Activated CD8-positive, alpha-beta T cell treated with anti-CD3 and anti-CD28 coated beads, Interleukin-2, amount 10 ng/mL, durations not matched to agents 7 days and 5 days (primary cell): ENCODE measurements around the gene CYLD. TPM values are rescaled to one million over a fixed set of nuclear protein-coding genes. Genes with fewer than 3 reads are reported as not detected.

Experiments used
- ATAC-seq: fragments of 150-1000 bp; cut with Tn5 transposase; one replicate; pipeline ENCODE4 v1.10.0; 2021; ENCODE audit warnings: moderate library complexity
- CTCF ChIA-PET: fragments of 350-600 bp; sonication (Branson Sonifier 250); formaldehyde crosslinking; loops from one replicate; lab custom pipeline; 2021; ENCODE audit warnings: antibody characterized with exemption; lab: Charles Lee
- POLR2A ChIA-PET: fragments of 350-600 bp; sonication (Branson Sonifier 250); formaldehyde crosslinking; loops from one replicate; lab custom pipeline; 2021; ENCODE audit warnings: antibody characterized with exemption; lab: Charles Lee
- DNase-seq: peaks from one replicate; pipeline ENCODE4 v3.0.0-alpha.2; 2020
- H3K27ac Mint-ChIP-seq: one replicate; pipeline ENCODE4 v1.8.0; 2021; ENCODE audit warnings: mild to moderate bottlenecking, mixed read lengths
- H3K27me3 Mint-ChIP-seq: one replicate; pipeline ENCODE4 v1.8.0; 2021; ENCODE audit warnings: low read depth, mixed read lengths
- H3K36me3 Mint-ChIP-seq: one replicate; pipeline ENCODE4 v1.8.0; 2021; ENCODE audit warnings: low read depth, mixed read lengths
- H3K4me1 Mint-ChIP-seq: one replicate; pipeline ENCODE4 v1.8.0; 2021; ENCODE audit warnings: low read depth, mixed read lengths
- H3K4me3 Mint-ChIP-seq: one replicate; pipeline ENCODE4 v1.8.0; 2021; ENCODE audit warnings: mild to moderate bottlenecking, mixed read lengths
- H3K9me3 Mint-ChIP-seq: one replicate; pipeline ENCODE4 v1.8.0; 2022; ENCODE audit warnings: mixed read lengths; ENCODE audit not compliant: insufficient read depth
- total RNA-seq, 2 experiments: library from RNA; stranded (reverse); gene quantifications; one replicate each; pipeline ENCODE4 v1.2.3, GENCODE V29; 2021

Gene CYLD
- total RNA-seq, 2 experiments from 2014 or later, result 116 to 129 TPM

DNA sequence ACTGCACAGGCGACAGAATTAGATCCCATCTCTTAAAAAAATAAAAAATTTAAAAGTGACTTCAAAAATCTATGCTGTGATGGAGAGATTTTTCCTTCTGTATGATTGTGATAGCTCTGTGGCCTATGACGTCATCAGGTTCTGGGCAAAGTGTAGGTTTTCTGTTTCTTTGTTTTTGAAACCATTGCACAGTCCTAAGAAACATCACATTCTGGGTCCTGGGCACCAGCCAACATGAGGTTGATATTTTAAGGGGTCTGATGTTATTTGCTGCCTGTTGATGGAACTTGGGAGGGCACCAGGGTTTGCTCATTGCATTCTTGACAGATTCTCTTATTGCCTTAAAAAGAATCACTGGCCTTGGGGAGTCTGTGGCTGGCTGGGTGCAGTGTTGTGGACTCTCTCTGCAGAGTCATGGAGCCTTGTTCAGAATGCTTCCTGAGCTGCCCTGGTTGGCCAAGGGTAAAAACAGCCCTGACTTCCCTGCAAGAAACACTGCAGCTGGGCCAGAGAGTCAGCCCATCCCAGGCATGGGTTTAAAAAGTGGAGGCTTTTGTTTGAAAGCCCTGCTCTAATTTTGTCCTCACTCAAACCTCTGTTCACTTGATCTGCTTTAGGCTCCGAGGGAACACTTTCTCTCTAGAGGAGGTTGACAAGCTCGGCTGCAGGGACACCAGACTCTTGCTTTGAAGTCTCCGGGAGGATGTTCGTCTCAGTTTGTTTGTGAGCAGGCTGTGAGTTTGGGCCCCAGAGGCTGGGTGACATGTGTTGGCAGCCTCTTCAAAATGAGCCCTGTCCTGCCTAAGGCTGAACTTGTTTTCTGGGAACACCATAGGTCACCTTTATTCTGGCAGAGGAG lies 10.5 kb upstream of the CYLD start:
- peak overlapping the region; percentile 77 for H3K27ac Mint-ChIP-seq
- DNase-seq, result no peak
- ChIA-PET POLR2A (interaction anchor here (0.5 to 2.0 kb wide), 3 partner anchors 10 to 152 kb away, joined by 3 to 11 read pairs (median 3); partner anchors contain the start of gene CYLD), CTCF (interaction anchor here (1.4 to 3.9 kb wide), 6 partner anchors 10 to 66 kb away, joined by 4 to 18 read pairs (median 6); partner anchors contain the start of gene CYLD)
- H3K4me3 Mint-ChIP-seq, result no peak overlapping the region
- no peaks in the 10 kb centered on the region for H3K27me3 Mint-ChIP-seq
- no peaks in the 10 kb centered on the region for H3K9me3 Mint-ChIP-seq
- peaks cover 18% of the 10 kb centered on the region for H3K4me1 Mint-ChIP-seq
- ATAC-seq, result peak; percentile 53
- H3K36me3 Mint-ChIP-seq, result no peaks in the 10 kb centered on the region

DNA sequence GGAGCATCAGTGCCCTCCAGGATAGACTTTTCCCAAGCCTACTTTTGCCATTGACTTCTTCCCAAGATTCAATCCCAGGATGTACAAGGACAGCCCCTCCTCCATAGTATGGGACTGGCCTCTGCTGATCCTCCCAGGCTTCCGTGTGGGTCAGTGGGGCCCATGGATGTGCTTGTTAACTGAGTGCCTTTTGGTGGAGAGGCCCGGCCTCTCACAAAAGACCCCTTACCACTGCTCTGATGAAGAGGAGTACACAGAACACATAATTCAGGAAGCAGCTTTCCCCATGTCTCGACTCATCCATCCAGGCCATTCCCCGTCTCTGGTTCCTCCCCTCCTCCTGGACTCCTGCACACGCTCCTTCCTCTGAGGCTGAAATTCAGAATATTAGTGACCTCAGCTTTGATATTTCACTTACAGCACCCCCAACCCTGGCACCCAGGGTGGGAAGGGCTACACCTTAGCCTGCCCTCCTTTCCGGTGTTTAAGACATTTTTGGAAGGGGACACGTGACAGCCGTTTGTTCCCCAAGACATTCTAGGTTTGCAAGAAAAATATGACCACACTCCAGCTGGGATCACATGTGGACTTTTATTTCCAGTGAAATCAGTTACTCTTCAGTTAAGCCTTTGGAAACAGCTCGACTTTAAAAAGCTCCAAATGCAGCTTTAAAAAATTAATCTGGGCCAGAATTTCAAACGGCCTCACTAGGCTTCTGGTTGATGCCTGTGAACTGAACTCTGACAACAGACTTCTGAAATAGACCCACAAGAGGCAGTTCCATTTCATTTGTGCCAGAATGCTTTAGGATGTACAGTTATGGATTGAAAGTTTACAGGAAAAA lies 9.7 kb upstream of the CYLD start:
- ChIA-PET POLR2A (interaction anchor here (0.5 to 2.0 kb wide), 3 partner anchors 9 to 151 kb away, joined by 3 to 11 read pairs (median 3); partner anchors contain the start of gene CYLD), CTCF (interaction anchor here (2.0 to 3.9 kb wide), 3 partner anchors 9 to 64 kb away, joined by 6 to 18 read pairs (median 9); partner anchors contain the start of gene CYLD)
- ATAC-seq, result no peak
- Mint-ChIP-seq H3K27me3 (no peaks in the 10 kb centered on the region), H3K4me3 (no peak overlapping the region), H3K9me3 (no peaks in the 10 kb centered on the region), H3K4me1 (peaks cover 18% of the 10 kb centered on the region), H3K36me3 (no peaks in the 10 kb centered on the region), H3K27ac (peak overlapping the region; percentile 77)
- no peak for DNase-seq

DNA sequence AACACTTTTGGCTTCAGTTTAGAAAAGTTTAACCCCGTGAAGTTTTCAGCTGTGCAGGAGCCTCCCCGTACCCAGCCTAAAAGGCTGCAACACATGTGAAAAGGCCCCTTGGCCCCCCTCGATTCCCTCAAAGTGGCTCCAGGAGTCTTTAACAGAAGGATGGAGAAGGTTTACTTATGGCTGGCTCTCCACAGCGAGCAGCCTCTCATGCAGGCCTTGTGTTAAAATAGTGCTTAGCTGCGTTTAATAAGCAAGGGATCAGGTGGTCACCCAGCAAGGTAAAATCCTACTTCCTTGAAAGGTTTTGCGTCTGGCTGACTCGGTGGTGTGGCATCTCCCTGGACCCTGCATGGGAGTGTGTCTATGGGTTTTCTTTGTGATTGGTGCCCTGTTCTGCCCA lies 8.4 kb upstream of the CYLD start:
- no peak overlapping the region for H3K27ac Mint-ChIP-seq
- POLR2A ChIA-PET, result no interaction called here
- H3K9me3 Mint-ChIP-seq, result no peaks in the 10 kb centered on the region
- CTCF ChIA-PET, result interaction anchor here (0.8 to 2.0 kb wide), 2 partner anchors 8 to 33 kb away, joined by 3 to 6 read pairs; partner anchors contain the start of gene CYLD
- DNase-seq (no peak), ATAC-seq (no peak)
- no peaks in the 10 kb centered on the region for H3K27me3 Mint-ChIP-seq
- peaks cover 18% of the 10 kb centered on the region for H3K4me1 Mint-ChIP-seq
- H3K4me3 Mint-ChIP-seq, result no peak overlapping the region
- H3K36me3 Mint-ChIP-seq, result no peaks in the 10 kb centered on the region

DNA sequence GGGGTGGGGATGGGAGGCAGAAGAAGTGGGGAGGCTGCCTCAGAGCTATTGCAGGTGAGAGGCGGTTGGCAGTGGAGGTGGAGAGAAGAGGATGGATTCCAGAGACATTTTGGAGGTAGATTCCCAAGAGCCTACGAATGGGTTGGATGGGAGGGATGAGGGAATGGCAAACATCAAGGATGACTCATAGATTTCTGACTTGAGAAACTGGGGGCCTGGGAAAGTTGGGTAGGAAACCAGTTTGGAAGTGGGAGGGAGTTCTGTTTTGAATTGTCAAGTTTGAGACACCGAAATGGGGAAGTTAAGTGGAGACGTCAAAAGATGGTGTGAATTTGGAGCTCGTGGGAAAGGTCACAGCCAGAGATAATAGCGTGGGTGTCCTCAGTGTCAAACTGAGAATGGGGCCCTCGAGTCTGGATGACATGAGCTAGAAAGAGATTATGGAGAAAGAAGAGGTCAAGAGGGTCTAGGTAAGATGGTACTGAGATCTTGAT lies 6.2 kb upstream of the CYLD start:
- H3K27me3 Mint-ChIP-seq, result no peaks in the 10 kb centered on the region

DNA sequence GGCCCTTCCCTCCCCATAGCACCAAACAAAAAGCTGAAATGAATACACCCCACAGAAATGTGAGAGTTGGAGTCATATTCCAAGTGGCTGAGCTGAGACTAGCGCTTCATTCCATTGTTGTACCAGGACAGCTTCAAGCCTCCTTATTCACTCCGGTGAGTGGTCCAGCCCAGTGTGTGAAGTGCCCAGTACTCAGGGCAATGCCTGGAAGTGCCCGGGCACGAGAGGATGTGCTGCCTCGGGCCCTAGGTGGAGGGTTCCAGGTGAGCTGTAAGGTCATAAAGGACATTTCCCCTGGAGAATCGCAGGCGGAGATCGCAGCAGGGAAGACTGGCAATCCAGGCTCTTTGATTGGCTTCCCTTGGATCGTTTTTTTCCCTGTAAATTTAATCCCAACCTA lies 5.4 kb upstream of the CYLD start:
- ATAC-seq (no peak), DNase-seq (no peak)
- H3K4me3 Mint-ChIP-seq, result no peak overlapping the region
- ChIA-PET POLR2A (interaction anchor here (1.4 kb wide), 1 partner anchor 55 kb away, joined by 4 read pairs; the partner anchor contains the start of gene SNX20), CTCF (interaction anchor here (1.1 to 2.7 kb wide), 5 partner anchors 10 to 71 kb away, joined by 3 to 12 read pairs (median 6); no protein-coding TSS in a partner anchor)
- H3K27ac Mint-ChIP-seq, result no peak overlapping the region
- H3K4me1 Mint-ChIP-seq, result peaks cover 23% of the 10 kb centered on the region
- no peaks in the 10 kb centered on the region for H3K36me3 Mint-ChIP-seq
- H3K27me3 Mint-ChIP-seq, result no peaks in the 10 kb centered on the region
- H3K9me3 Mint-ChIP-seq, result no peaks in the 10 kb centered on the region

More for the DNA sequence above, 6.2 kb upstream of the CYLD start:
- CTCF ChIA-PET, result interaction anchor here (1.1 to 2.7 kb wide), 5 partner anchors 10 to 71 kb away, joined by 3 to 12 read pairs (median 6); no protein-coding TSS in a partner anchor
- POLR2A ChIA-PET, result interaction anchor here (1.4 kb wide), 1 partner anchor 55 kb away, joined by 4 read pairs; the partner anchor contains the start of gene SNX20
- Mint-ChIP-seq H3K4me3 (no peak overlapping the region), H3K4me1 (peaks cover 23% of the 10 kb centered on the region), H3K36me3 (no peaks in the 10 kb centered on the region), H3K9me3 (no peaks in the 10 kb centered on the region), H3K27ac (no peak overlapping the region)
- DNase-seq, result no peak
- no peak for ATAC-seq

DNA sequence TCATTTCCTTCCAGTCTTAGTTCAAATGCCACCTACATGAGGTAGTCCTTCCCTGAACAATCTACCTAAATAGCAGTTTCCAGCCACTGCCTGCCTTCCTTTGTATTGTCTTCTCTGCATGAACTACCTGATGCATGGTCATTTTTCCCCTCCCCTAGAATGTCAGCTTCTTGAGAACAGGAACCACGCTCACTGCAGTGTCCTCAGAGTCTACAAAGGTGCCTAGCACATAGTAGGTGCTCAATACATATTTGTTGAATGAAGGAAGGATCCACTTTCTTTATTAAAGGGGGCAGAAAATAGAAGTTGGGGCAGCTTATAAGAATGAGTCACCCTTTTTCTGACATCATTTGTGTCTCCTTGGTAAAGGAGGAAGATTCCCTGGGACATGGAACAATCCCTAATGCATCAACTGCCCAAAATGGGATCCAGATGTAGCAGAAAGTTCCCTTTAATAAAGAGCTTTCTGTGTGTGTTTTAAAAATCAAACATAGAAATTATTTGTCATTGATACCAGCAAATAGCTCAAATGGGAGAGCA lies 4.4 kb upstream of the CYLD start:
- Mint-ChIP-seq H3K9me3 (no peaks in the 10 kb centered on the region), H3K27ac (no peak overlapping the region), H3K4me3 (no peak overlapping the region), H3K4me1 (peaks cover 18% of the 10 kb centered on the region), H3K36me3 (no peaks in the 10 kb centered on the region), H3K27me3 (no peaks in the 10 kb centered on the region)
- POLR2A ChIA-PET, result interaction anchor here (1.1 kb wide), 1 partner anchor 72 kb away, joined by 3 read pairs; no protein-coding TSS in a partner anchor
- no peak for DNase-seq
- no peak for ATAC-seq
- CTCF ChIA-PET, result interaction anchor here (0.8 to 2.7 kb wide), 5 partner anchors 10 to 73 kb away, joined by 3 to 12 read pairs (median 5); no protein-coding TSS in a partner anchor

DNA sequence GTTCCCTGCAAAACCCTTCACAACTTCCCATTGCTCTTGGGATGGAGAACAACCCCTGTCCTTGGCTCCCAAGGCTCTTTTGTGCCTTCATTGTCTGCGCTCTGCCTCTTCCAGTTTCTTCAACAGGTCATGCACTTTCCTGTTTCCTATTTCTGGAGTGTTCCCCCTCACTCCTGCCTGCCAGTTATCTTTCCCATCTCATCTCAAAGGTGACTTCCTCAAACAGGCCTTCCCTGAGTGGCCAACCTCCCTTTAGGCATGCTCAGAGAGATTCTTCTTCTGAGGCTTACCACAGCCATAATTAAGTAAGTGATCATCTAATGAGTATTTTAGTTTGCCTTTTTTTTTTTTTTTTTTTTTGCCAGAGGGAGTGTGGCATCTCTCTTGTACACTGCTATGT lies 2.9 kb upstream of the CYLD start:
- no peak overlapping the region for H3K27ac Mint-ChIP-seq
- DNase-seq, result no peak
- CTCF ChIA-PET, result interaction anchor here (1.3 to 14.6 kb wide), 4 partner anchors 8 to 71 kb away, joined by 3 to 567 read pairs (median 7); partner anchors contain the start of gene SNX20
- H3K4me1 Mint-ChIP-seq, result peaks cover 20% of the 10 kb centered on the region
- no peaks in the 10 kb centered on the region for H3K9me3 Mint-ChIP-seq
- H3K4me3 Mint-ChIP-seq, result no peak overlapping the region
- POLR2A ChIA-PET, result no interaction called here
- ATAC-seq, result no peak
- H3K36me3 Mint-ChIP-seq, result peaks cover 12% of the 10 kb centered on the region
- no peaks in the 10 kb centered on the region for H3K27me3 Mint-ChIP-seq

DNA sequence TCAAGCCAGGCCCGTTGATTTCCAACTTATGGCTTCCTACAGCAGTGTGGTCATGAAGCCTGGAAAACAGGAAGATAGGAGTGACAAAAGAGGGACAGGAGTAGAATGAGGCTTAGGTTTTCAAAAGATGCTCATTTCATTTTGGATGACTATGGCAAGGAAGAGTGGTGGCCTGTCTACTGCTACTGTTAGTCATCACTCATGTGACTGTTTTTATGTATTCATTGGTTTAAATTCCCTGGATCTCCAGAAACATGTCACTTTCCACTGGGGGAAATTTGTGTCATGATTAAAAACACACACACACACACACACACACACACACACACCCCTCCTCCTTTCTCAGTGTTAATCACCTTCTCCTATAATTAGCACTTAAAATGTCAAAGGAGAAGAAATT lies 1.1 kb upstream of the CYLD start:
- H3K4me3 Mint-ChIP-seq, result peak overlapping the region; percentile 85
- peaks cover 29% of the 10 kb centered on the region for H3K36me3 Mint-ChIP-seq
- ChIA-PET CTCF (interaction anchor here (1.2 to 14.6 kb wide), 6 partner anchors 11 to 385 kb away, joined by 3 to 567 read pairs (median 4); partner anchors contain the start of gene SNX20), POLR2A (interaction anchor here (0.5 to 1.6 kb wide), 14 partner anchors 9 to 75 kb away, joined by 3 to 20 read pairs (median 7); partner anchors contain the start of gene SNX20)
- no peak for DNase-seq
- peaks cover 37% of the 10 kb centered on the region for H3K4me1 Mint-ChIP-seq
- ATAC-seq, result no peak
- H3K27ac Mint-ChIP-seq, result peak overlapping the region; percentile 97
- no peaks in the 10 kb centered on the region for H3K27me3 Mint-ChIP-seq
- no peaks in the 10 kb centered on the region for H3K9me3 Mint-ChIP-seq

DNA sequence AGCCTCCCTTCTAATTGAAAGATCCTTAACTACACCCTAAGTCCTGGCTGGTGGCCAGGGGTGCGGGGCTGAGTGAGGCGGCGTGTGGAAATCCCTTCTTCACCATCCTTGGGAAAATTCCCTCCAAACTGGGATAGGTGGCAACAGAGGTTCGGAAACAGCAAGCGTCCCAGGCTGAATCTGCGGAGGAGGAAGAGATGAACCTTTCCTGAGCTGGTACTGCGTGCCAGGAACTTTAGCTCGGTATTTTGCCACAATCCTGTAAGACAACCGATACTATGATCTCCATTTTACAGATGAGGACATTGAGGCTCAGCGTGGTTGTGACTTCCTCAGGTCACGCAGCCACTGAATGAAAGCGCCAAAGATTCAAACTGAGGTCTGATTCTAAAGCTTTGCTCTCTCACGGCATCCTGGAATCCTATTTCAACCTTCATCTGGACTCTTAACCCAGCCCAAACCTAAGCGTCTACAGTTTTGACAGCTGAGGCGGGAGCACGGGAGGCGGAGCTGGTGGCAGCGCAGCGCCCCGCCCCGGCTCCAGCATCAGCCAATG lies 583 bp upstream of the CYLD start:
- ChIA-PET CTCF (interaction anchor here (0.6 to 14.6 kb wide), 13 partner anchors 9 to 717 kb away, joined by 3 to 567 read pairs (median 4); partner anchors contain the start of genes CNEP1R1 and SNX20), POLR2A (interaction anchor here (0.5 to 1.6 kb wide), 20 partner anchors 9 to 586 kb away, joined by 3 to 20 read pairs (median 5); partner anchors contain the start of gene SNX20)
- DNase-seq (no peak), ATAC-seq (no peak)
- H3K27ac Mint-ChIP-seq, result peak overlapping the region; percentile 97
- peak overlapping the region; percentile 85 for H3K4me3 Mint-ChIP-seq
- no peaks in the 10 kb centered on the region for H3K9me3 Mint-ChIP-seq
- H3K27me3 Mint-ChIP-seq, result no peaks in the 10 kb centered on the region
- peaks cover 34% of the 10 kb centered on the region for H3K36me3 Mint-ChIP-seq
- H3K4me1 Mint-ChIP-seq, result peaks cover 41% of the 10 kb centered on the region

DNA sequence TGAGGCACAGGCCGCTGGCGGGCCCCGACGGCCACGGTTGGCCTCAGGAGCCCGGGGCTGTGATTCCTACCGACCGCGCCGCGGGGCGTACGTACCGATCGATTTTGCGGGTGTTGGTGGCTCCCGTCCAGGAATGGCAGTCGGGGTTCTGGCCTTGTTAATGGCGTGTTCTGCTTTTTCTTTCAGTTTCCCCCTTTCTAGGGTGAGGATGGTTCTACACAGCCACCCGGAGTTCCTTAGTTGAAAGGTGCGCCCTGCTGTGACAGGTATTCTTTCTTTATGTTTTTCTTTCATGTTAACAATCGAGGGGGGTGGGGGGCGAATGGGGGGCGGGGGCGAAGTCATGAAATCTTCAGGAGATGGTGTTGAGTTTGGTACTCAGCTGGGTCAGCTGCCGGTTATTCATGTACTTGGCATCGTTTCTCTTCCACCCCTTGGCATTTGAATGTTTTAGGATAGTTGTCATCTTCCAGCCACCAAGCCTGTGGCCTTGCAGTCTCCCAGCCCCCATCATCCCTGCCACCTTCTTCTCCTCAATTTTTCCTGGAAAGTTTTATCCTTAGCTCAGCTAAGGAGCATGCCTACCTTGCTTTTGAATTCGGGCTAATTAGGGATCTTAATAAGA lies 802 bp downstream of the CYLD start:
- POLR2A ChIA-PET, result interaction anchor here (0.7 to 3.5 kb wide), 4 partner anchors 61 to 404 kb away, joined by 3 to 23 read pairs (median 4); partner anchors contain the start of gene SNX20
- peak; percentile 61 for DNase-seq
- H3K4me1 Mint-ChIP-seq, result peaks cover 48% of the 10 kb centered on the region

More for the DNA sequence above, 802 bp downstream of the CYLD start:
- H3K27ac Mint-ChIP-seq, result peak overlapping the region; percentile 93
- no peak for ATAC-seq
- CTCF ChIA-PET, result interaction anchor here (2.1 to 14.6 kb wide), 2 partner anchors 9 to 68 kb away, joined by 4 to 567 read pairs; partner anchors contain the start of gene SNX20
- peak overlapping the region; percentile 91 for H3K4me3 Mint-ChIP-seq
- peaks cover 38% of the 10 kb centered on the region for H3K36me3 Mint-ChIP-seq
- H3K9me3 Mint-ChIP-seq, result no peaks in the 10 kb centered on the region
- no peaks in the 10 kb centered on the region for H3K27me3 Mint-ChIP-seq
